Natural killer cell treated with Interleukin-12 subunit alpha and Interleukin-12 subunit beta and Interleukin-15 and Interleukin-18, amount 100 ng/mL, for 72 hours (primary cell): ENCODE results near the gene GPR37L1. TPM values are rescaled to one million over a fixed set of nuclear protein-coding genes. Genes with fewer than 3 reads are reported as not detected.
"Not testable (repeated sequence)": the region's sequence is repeated elsewhere in the genome, so short reads cannot be mapped to it uniquely, and the experiment has no call there.

Experiments used
- ATAC-seq, 2 donors: fragments of 150-1000 bp; cut with Tn5 transposase in 1 of 2; sonication (Bioruptor Pico), chemical (Tn5 transposase) in 1 of 2; 2 replicates each; pipeline ENCODE4 v1.10.0; 2021
- DNase-seq: peaks from one replicate; pipeline ENCODE4 v3.0.0; 2022; ENCODE audit warnings: low spot score
- H3K27ac Mint-ChIP-seq, 2 donors: 1 replicate in 1 of 2; 2 replicates in 1 of 2; pipeline ENCODE4 v1.8.0; 2022; ENCODE audit warnings: mixed read lengths in 2 of 2, mild to moderate bottlenecking in 1 of 2, moderate library complexity in 1 of 2
- H3K27me3 Mint-ChIP-seq, 2 donors: 1 replicate in 1 of 2; 2 replicates in 1 of 2; pipeline ENCODE4 v1.8.0; 2022; ENCODE audit warnings: mixed read lengths in 2 of 2
- H3K36me3 Mint-ChIP-seq: one replicate; pipeline ENCODE4 v1.8.0; 2022; ENCODE audit warnings: mixed read lengths
- H3K4me1 Mint-ChIP-seq, 2 donors: 1 replicate in 1 of 2; 2 replicates in 1 of 2; pipeline ENCODE4 v1.8.0; 2022; ENCODE audit warnings: low read depth in 2 of 2, mixed read lengths in 2 of 2, mild to moderate bottlenecking in 1 of 2
- H3K4me3 Mint-ChIP-seq: one replicate; pipeline ENCODE4 v1.8.0; 2022; ENCODE audit warnings: mixed read lengths
- H3K9me3 Mint-ChIP-seq: 2 replicates; pipeline ENCODE4 v1.8.0; 2022; ENCODE audit warnings: mixed read lengths
- total RNA-seq, 2 donors: library from RNA; stranded (reverse); gene quantifications; one replicate each; pipeline ENCODE4 v1.2.3, GENCODE V29; 2022

GPR37L1 gene
- total RNA-seq, 2 donors from 2014 or later, result not detected

- Mint-ChIP-seq H3K27me3 (no peaks in the 10 kb centered on the region), H3K36me3 (no peaks in the 10 kb centered on the region), H3K4me3 (no peak overlapping the region), H3K4me1 (peaks cover 13 to 23% of the 10 kb centered on the region in 2 donors), H3K9me3 (no peaks in the 10 kb centered on the region), H3K27ac (peak overlapping the region in 1 of 2 donors; percentile 61)
- ATAC-seq (no peak), DNase-seq (no peak)
Measured at GRCh38 chr1:202167708-202168415, 45.1 kb downstream of the GPR37L1 start.

GRCh38 chr1:202168861-202169260, 46.1 kb downstream of the GPR37L1 start:
- H3K27ac Mint-ChIP-seq, result peak overlapping the region in 1 of 2 donors; percentile 61
- H3K36me3 Mint-ChIP-seq, result no peaks in the 10 kb centered on the region
- H3K4me3 Mint-ChIP-seq, result no peak overlapping the region
- DNase-seq (no peak), ATAC-seq (no peak)
- peaks cover 9 to 15% of the 10 kb centered on the region in 2 donors for H3K4me1 Mint-ChIP-seq
- H3K9me3 Mint-ChIP-seq, result no peaks in the 10 kb centered on the region
- no peaks in the 10 kb centered on the region for H3K27me3 Mint-ChIP-seq

- no peaks in the 10 kb centered on the region for H3K36me3 Mint-ChIP-seq
- H3K4me3 Mint-ChIP-seq, result no peak overlapping the region
- no peak for ATAC-seq
- H3K27ac Mint-ChIP-seq, result no peak overlapping the region
- H3K9me3 Mint-ChIP-seq, result no peaks in the 10 kb centered on the region
- H3K4me1 Mint-ChIP-seq, result peaks cover 0 to 5% of the 10 kb centered on the region in 2 donors
- H3K27me3 Mint-ChIP-seq, result no peaks in the 10 kb centered on the region
- no peak for DNase-seq
Measured at GRCh38 chr1:202170726-202171125, 48.0 kb downstream of the GPR37L1 start.

GRCh38 chr1:202171292-202172014, 48.7 kb downstream of the GPR37L1 start:
- Mint-ChIP-seq H3K27ac (no peak overlapping the region), H3K4me1 (peaks cover 0 to 4% of the 10 kb centered on the region in 2 donors), H3K4me3 (no peak overlapping the region), H3K36me3 (no peaks in the 10 kb centered on the region), H3K27me3 (no peaks in the 10 kb centered on the region), H3K9me3 (no peaks in the 10 kb centered on the region)
- ATAC-seq (peak; percentile 17 to 32), DNase-seq (no peak)

- ATAC-seq (peak; percentile 22 to 34), DNase-seq (no peak)
- Mint-ChIP-seq H3K9me3 (no peaks in the 10 kb centered on the region), H3K27me3 (no peaks in the 10 kb centered on the region), H3K4me3 (no peak overlapping the region), H3K4me1 (no peaks in the 10 kb centered on the region), H3K27ac (no peak overlapping the region), H3K36me3 (no peaks in the 10 kb centered on the region)
Measured at GRCh38 chr1:202172015-202172355, 49.3 kb downstream of the GPR37L1 start.

GRCh38 chr1:202173993-202174392, 51.3 kb downstream of the GPR37L1 start:
- ATAC-seq, result no peak
- Mint-ChIP-seq H3K27me3 (no peaks in the 10 kb centered on the region), H3K4me1 (no peaks in the 10 kb centered on the region), H3K36me3 (no peaks in the 10 kb centered on the region), H3K9me3 (no peaks in the 10 kb centered on the region), H3K4me3 (no peak overlapping the region), H3K27ac (no peak overlapping the region)
- DNase-seq, result no peak

GRCh38 chr1:202176949-202177927, 54.5 kb downstream of the GPR37L1 start:
- H3K4me1 Mint-ChIP-seq, result no peaks in the 10 kb centered on the region
- no peak for DNase-seq
- no peak overlapping the region for H3K27ac Mint-ChIP-seq
- H3K9me3 Mint-ChIP-seq, result no peaks in the 10 kb centered on the region
- ATAC-seq, result no peak
- H3K4me3 Mint-ChIP-seq, result no peak overlapping the region
- H3K36me3 Mint-ChIP-seq, result no peaks in the 10 kb centered on the region
- no peaks in the 10 kb centered on the region for H3K27me3 Mint-ChIP-seq

GRCh38 chr1:202179828-202180750, 57.4 kb downstream of the GPR37L1 start:
- no peaks in the 10 kb centered on the region for H3K36me3 Mint-ChIP-seq
- ATAC-seq (no peak), DNase-seq (no peak)
- no peaks in the 10 kb centered on the region for H3K9me3 Mint-ChIP-seq
- H3K27me3 Mint-ChIP-seq, result peaks cover 0 to 7% of the 10 kb centered on the region in 2 donors
- no peak overlapping the region for H3K27ac Mint-ChIP-seq
- H3K4me3 Mint-ChIP-seq, result no peak overlapping the region
- H3K4me1 Mint-ChIP-seq, result peaks cover 7 to 12% of the 10 kb centered on the region in 2 donors

GRCh38 chr1:202180751-202181139, 58.0 kb downstream of the GPR37L1 start:
- not testable (repeated sequence) for H3K27ac Mint-ChIP-seq

GRCh38 chr1:202181586-202181985, 58.9 kb downstream of the GPR37L1 start:
- peaks cover 0 to 7% of the 10 kb centered on the region in 2 donors for H3K27me3 Mint-ChIP-seq
- no peaks in the 10 kb centered on the region for H3K9me3 Mint-ChIP-seq
- DNase-seq (no peak), ATAC-seq (no peak)
- H3K4me3 Mint-ChIP-seq, result no peak overlapping the region
- H3K36me3 Mint-ChIP-seq, result no peaks in the 10 kb centered on the region
- H3K27ac Mint-ChIP-seq, result no peak overlapping the region
- H3K4me1 Mint-ChIP-seq, result peaks cover 7 to 12% of the 10 kb centered on the region in 2 donors

More at GRCh38 chr1:202180751-202181139, 58.0 kb downstream of the GPR37L1 start:
- not testable (repeated sequence) for H3K9me3 Mint-ChIP-seq, DNase-seq, H3K27me3 Mint-ChIP-seq, H3K36me3 Mint-ChIP-seq, ATAC-seq, H3K4me3 Mint-ChIP-seq
- peaks cover 7 to 12% of the 10 kb centered on the region in 2 donors for H3K4me1 Mint-ChIP-seq

- peaks cover 0 to 7% of the 10 kb centered on the region in 2 donors for H3K27me3 Mint-ChIP-seq
- no peak overlapping the region for H3K27ac Mint-ChIP-seq
- no peak overlapping the region for H3K4me3 Mint-ChIP-seq
- DNase-seq, result no peak
- no peaks in the 10 kb centered on the region for H3K9me3 Mint-ChIP-seq
- ATAC-seq, result no peak
- no peaks in the 10 kb centered on the region for H3K36me3 Mint-ChIP-seq
- peaks cover 7 to 12% of the 10 kb centered on the region in 2 donors for H3K4me1 Mint-ChIP-seq
Measured at GRCh38 chr1:202182040-202182877, 59.5 kb downstream of the GPR37L1 start.
